Body of pancreas (tissue), 4 donors: Measurements from ENCODE around the gene RFC5.

Experiments used
- POLR2A ChIP-seq, 3 donors: fragments of 450-650 bp; IDR thresholded peaks; one replicate each; pipeline ENCODE4 v1.6.1; 2016; ENCODE audit warnings: antibody characterized with exemption in 3 of 3, mild to moderate bottlenecking in 2 of 3
- TF ChIP-seq, protein P1 (sequence below), 7 experiments: fragments of 450-650 bp in 4 of 7; fragments of 200-600 bp in 3 of 7; sonication (generic) in 3 of 7; IDR thresholded peaks; one replicate each; pipeline ENCODE4 v1.5.1; 2016 to 2019; ENCODE audit warnings: antibody characterized with exemption in 7 of 7

DNA sequence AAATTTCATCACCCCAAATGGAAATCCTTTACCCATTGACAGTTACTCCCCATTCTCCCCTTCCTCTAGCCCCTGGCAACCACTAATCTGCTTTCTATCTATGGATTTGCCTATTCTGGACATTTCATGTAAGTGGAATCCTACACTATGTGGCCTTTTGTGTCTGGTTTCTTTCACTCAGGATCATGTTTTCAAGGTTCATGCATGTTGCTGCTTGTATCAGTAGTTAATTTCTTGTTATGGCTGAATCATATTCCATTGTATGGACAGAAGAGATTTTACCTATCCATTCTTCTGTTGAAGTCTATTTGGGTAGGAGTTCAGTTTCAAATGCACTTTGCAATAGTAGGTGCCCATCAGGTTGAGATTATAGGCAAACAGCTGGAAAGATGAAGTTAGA, 1.4 kb downstream of the RFC5 start:
- TF ChIP-seq POLR2A (IDR thresholded peaks at IDR 0.05), result no peak
- TF ChIP-seq, protein P1, sequence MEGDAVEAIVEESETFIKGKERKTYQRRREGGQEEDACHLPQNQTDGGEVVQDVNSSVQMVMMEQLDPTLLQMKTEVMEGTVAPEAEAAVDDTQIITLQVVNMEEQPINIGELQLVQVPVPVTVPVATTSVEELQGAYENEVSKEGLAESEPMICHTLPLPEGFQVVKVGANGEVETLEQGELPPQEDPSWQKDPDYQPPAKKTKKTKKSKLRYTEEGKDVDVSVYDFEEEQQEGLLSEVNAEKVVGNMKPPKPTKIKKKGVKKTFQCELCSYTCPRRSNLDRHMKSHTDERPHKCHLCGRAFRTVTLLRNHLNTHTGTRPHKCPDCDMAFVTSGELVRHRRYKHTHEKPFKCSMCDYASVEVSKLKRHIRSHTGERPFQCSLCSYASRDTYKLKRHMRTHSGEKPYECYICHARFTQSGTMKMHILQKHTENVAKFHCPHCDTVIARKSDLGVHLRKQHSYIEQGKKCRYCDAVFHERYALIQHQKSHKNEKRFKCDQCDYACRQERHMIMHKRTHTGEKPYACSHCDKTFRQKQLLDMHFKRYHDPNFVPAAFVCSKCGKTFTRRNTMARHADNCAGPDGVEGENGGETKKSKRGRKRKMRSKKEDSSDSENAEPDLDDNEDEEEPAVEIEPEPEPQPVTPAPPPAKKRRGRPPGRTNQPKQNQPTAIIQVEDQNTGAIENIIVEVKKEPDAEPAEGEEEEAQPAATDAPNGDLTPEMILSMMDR (IDR thresholded peaks at IDR 0.05), result no peak
